OCI-LY3 (cell line): ENCODE data around the gene GYPB.
"Not testable (repeated sequence)": the region's sequence is repeated elsewhere in the genome, so short reads cannot be mapped to it uniquely, and the experiment has no call there.

Experiments
- EZH2phosphoT487 ChIP-seq: fragments of 200-600 bp; shearing (Covaris generic); IDR thresholded peaks from 2 replicates; pipeline ENCODE4 v1.6.1; 2018; ENCODE audit warnings: antibody characterized with exemption, mixed run types, low read depth
- TF ChIP-seq, protein P1 (sequence below): fragments of 200-600, 300-600 bp; sonication (generic); IDR thresholded peaks from 2 replicates; pipeline ENCODE4 v1.5.1; 2014; ENCODE audit warnings: antibody characterized with exemption, low read length, low read depth

DNA sequence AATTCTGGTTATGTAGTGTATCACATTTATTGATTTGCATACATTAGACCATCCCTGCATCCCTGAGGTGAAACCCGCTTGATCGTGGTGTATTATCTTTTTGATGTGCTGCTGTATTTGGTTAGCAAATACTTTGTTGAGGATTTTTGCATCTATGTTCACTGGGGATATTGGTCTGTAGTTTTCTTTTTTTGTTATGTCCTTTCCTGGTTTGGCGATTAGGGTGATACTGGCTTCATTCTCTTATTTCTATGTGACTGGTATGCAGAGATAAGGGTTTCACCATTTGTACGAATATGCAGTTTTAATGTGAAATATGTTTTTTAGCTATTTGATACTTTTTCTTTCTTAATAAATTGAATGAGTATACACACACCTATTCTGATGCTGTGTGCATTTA lies 45.2 kb downstream of the GYPB start:
- TF ChIP-seq, protein P1, sequence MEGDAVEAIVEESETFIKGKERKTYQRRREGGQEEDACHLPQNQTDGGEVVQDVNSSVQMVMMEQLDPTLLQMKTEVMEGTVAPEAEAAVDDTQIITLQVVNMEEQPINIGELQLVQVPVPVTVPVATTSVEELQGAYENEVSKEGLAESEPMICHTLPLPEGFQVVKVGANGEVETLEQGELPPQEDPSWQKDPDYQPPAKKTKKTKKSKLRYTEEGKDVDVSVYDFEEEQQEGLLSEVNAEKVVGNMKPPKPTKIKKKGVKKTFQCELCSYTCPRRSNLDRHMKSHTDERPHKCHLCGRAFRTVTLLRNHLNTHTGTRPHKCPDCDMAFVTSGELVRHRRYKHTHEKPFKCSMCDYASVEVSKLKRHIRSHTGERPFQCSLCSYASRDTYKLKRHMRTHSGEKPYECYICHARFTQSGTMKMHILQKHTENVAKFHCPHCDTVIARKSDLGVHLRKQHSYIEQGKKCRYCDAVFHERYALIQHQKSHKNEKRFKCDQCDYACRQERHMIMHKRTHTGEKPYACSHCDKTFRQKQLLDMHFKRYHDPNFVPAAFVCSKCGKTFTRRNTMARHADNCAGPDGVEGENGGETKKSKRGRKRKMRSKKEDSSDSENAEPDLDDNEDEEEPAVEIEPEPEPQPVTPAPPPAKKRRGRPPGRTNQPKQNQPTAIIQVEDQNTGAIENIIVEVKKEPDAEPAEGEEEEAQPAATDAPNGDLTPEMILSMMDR = not testable (repeated sequence)
- not testable (repeated sequence) for TF ChIP-seq EZH2phosphoT487
